ENCODE results near the gene DEPDC7.
"Not testable (repeated sequence)": the region's sequence is repeated elsewhere in the genome, so short reads cannot be mapped to it uniquely, and the experiment has no call there.

DEPDC7 gene

GRCh38 chr11:33015621-33016551 lies at the start of gene DEPDC7:
TSS of gene DEPDC7 (plus strand) at chr11:33015878. CDS start at chr11:33015956, 78 bp downstream.
- peak; percentile 44 to 80 (median 50) for DNase-seq (ENCODE audit: low read depth in 3 of 3)

DNA sequence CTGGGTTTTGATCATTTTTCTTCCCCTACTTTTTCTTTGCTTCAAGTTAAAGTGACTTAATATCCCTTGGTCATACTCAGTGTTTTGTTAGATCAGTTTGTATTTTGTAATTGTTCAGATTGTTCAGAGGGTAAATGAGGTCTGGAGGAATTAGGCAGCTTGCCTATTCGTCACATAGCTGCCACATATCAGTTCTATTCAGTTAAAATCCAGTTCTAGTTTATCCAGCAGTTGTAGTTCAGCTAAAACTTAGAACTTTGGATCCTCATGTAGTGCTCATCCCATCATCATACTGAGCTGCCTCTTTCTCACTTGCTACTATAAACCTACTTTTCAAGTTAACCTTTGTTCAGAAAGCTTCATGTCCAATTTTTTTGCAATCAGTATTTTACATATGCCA lies 47.1 kb upstream of the DEPDC7 start:
- no peak for DNase-seq (ENCODE audit: low read depth in 3 of 3)

DNA sequence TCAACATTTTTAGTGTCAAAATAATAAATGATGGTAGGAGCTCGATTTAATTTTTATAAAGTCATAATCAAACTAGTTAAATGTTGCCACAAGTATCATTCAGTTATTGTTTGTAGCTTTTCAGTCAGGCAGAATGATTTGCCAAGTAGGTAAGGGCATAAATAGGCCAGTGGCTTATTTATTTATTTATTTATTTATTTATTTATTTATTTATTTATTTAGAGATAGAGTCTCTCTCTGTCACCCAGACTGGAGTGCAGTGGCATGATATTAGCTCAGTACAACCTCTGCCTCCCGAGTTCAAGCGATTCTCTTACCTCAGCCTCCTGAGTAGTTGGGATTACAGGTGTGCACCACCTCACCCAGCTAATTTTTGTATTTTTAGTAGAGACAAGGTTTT lies 43.4 kb upstream of the DEPDC7 start:
- not testable (repeated sequence) for DNase-seq (ENCODE audit: low read depth in 3 of 3)

DNA sequence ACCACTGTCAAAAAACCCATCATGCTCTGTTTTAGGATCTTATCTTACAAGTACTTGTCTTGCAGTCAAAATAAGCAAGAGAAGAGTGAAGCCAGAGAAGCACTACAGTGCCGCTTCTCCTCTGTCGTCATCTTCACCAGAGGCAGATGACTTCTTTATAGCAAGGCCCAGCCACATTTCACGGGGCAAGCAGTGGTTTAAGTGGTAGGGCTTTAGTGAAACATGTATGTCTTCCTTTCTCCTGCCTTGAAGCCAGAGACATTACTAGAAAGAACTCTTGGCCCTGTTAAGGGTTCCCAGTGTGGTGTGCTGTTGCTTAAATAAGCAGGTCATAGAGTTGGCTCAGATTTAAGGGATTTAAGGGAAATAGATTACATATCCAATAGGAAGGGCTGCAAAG lies 42.9 kb upstream of the DEPDC7 start:
- DNase-seq (ENCODE audit: low read depth in 3 of 3), result no peak

- no peak for DNase-seq (ENCODE audit: low read depth in 3 of 3)
These were observed 33.1 kb upstream of the DEPDC7 start for GRCh38 chr11:32982626-32983025.

- no peak for DNase-seq (ENCODE audit: low read depth in 3 of 3)
These were observed 32.2 kb upstream of the DEPDC7 start for GRCh38 chr11:32983506-32983905.

DNA sequence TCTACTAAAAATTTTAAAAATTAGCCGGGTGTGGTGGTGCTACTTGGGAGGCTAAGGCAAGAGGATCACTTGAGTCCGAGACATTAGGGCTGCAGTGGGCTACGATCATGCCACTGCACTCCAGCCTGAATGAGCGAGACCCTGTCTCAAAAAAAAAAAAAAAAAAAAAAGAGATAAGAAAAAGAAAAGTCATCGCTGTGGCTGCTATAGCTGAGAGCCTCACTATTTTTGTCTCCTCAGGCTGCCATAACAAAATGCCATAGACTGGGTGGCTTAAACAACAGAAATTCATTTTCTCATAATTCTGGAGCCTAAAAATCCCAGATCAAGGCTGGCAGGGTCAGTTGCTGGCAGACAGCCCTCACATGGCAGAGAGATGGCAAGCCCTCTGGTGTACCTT lies 30.1 kb upstream of the DEPDC7 start:
- DNase-seq (ENCODE audit: low read depth in 3 of 3), result no peak

- no peak for DNase-seq (ENCODE audit: low read depth in 3 of 3)
These were observed 27.8 kb upstream of the DEPDC7 start for GRCh38 chr11:32987851-32988250.

- DNase-seq (ENCODE audit: low read depth in 3 of 3), result no peak
These were observed 25.2 kb upstream of the DEPDC7 start for GRCh38 chr11:32990481-32990880.

DNA sequence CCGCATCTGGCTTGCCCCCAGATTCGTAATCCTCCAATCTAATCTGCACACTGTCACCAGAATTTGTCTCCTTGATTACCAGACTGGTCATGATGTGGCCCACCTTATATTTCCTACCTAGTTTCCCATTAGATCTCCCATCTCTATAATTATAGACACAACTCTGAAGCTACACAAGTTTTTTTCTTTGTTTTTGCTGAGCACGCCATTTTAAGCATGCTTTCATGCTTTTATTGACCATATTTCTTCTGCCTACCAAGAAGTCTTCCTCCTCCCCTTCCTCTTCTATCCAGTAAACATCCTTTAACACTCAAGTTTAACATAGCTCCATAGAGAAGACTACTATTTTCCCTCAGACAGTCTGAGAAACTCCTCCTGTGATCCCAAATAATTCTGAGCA lies 24.3 kb upstream of the DEPDC7 start:
- no peak for DNase-seq (ENCODE audit: low read depth in 3 of 3)

- DNase-seq (ENCODE audit: low read depth in 3 of 3), result no peak
These were observed 23.8 kb upstream of the DEPDC7 start for GRCh38 chr11:32991898-32992297.

DNA sequence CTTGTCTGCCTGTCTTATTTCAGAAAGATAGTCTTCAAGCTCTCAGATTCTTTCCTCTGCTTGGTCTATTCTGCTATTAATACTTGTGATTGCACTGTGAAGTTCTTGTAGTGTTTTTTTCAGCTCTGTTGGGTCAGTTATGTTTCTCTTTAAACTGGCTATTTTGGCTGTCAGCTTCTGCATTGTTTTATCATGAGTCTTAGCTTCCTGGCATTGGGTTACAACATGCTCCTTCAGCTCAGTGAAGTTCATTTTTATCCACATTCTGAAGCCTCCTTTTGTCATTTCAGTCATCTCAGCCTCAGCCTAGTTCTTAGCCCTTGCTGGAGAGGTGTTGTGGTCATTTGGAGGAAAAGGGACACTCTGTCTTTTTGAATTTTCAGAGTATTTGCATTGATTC lies 15.5 kb upstream of the DEPDC7 start:
- DNase-seq (ENCODE audit: low read depth in 3 of 3), result no peak

DNA sequence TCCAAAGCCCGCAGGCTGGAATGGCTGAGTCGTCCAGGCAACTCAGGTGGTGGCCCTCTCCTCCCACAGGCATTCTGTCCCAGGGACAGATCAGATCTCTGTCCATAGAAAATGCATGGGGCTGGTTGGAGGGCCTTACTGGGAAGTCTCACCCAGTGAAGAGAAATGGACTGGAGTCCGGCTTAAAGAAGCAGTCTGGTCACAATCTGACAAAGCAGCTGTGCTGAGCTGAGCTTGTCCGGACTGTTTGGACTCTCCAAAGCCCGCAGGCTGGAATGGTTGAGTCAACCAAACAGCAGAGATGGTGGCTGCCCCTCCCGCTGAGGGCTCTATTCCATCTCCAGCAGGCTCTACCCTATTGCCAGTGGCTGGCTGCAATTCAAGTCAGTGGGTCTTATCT lies 14.4 kb upstream of the DEPDC7 start:
- DNase-seq (ENCODE audit: low read depth in 3 of 3), result no peak

- no peak for DNase-seq (ENCODE audit: low read depth in 3 of 3)
These were observed 13.7 kb upstream of the DEPDC7 start for GRCh38 chr11:33001751-33002542.

- no peak for DNase-seq (ENCODE audit: low read depth in 3 of 3)
These were observed 10.5 kb upstream of the DEPDC7 start for GRCh38 chr11:33005175-33005574.

DNA sequence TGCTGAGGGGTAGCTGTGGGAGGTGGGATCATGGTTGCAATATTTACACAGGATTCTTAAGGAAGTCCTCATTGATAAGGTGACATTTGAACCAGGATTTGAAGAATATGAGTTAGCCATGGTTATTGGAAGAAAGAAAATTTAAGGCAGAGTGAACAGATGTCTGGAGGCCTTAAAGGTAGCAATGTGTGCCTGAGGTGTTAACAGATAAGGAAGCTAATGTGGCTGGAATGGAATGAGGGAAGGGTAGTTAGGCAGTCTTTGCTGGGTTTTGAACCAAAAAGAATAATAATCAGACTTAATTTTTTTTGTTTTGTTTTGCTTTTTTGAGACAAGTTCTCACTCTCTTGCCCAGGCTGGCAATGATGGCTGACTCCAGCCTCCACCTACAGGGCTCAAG lies 9.7 kb upstream of the DEPDC7 start:
- DNase-seq (ENCODE audit: low read depth in 3 of 3), result no peak

DNA sequence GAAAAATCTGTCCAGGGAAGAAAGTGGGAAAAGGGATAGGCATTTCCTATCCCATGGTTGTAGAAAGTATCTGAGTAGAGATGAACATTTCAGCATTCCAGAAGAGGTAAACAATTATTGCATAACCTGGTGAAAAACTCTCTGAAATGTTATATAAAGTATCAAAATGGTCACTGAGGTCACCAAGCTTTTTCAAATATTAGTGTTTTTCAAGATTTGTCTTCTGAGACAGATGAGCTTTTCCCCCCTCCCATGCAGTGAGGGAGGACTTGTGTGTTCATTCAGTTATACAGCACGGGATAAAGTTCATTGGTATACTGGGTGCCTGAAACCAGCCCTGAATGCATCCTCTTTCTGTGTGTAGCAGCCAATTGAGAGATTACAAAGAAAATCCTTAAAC lies 1.9 kb upstream of the DEPDC7 start:
- no peak for DNase-seq (ENCODE audit: low read depth in 3 of 3)

DNA sequence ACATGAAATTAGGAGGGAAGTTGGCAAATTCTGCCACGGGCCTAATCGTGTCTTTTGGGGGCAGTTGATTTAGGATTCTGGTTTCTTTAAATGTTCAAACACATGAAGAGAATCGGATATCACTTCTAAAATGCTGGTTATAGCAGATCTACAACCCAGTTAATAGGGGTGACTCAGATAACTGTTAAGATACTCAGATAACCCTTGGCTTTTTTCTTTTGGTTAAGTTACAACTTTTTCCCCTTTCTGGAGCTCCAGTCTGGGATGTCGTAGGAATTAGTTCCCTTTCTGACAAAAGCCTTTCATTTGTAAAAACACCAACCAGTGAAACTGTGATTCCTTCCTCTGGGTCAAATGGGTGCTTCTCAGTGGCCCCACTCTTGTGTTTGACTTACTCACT lies 976 bp downstream of the DEPDC7 start:
- DNase-seq (ENCODE audit: low read depth in 3 of 3), result no peak

GRCh38 chr11:33017478-33017877 lies 1.8 kb downstream of the DEPDC7 start:
- no peak for DNase-seq (ENCODE audit: low read depth in 3 of 3)

GRCh38 chr11:33017965-33018364 lies 2.3 kb downstream of the DEPDC7 start:
- DNase-seq (ENCODE audit: low read depth in 3 of 3), result no peak

DNA sequence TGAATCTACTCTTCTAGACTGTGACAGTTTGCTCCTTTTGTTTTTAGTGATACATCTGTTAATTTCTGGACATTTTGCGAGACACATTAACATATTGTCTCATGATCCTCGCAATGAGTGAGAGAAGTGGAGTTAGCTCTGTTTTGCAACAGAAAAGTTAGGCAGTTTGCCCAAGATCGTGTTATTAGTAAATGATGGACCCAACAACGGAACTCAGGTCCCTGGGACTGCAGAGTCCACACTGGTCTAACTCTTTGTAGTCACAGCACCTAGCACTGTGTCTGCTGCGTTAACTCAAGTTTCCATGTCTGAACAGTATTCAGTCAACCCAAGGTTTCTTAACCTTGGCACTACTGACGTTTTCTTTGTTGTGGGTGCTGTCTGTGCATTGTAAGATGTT lies 3.2 kb downstream of the DEPDC7 start:
- DNase-seq (ENCODE audit: low read depth in 3 of 3), result no peak

GRCh38 chr11:33021501-33021900 lies 5.8 kb downstream of the DEPDC7 start:
- no peak for DNase-seq (ENCODE audit: low read depth in 3 of 3)

DNA sequence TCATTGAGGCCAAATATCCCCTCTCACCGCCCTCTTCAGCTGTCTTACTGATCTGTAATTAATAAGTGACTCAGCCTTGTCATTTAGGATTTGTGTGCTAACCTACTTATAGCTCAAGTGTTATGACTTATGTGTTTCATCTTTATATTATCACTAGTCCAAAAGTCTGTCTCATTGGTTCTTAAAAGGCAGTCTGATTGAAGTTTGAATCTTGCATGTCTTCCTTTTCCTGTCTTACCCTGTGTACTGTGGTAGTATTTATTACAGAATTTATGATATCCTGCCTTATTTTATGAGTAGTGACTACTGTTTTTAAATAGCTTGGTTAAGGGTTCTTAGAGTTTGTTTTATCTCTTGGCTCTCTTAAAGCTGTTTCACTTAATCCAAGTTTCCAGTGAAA lies 6.3 kb downstream of the DEPDC7 start:
- no peak for DNase-seq (ENCODE audit: low read depth in 3 of 3)
